Testis (tissue), 3 donors: Measurements from ENCODE around the gene CAMTA1. TPM values are rescaled to one million over a fixed set of nuclear protein-coding genes. Genes with fewer than 3 reads are reported as not detected.

Experiments used
- DNase-seq: peaks from one replicate; pipeline ENCODE4 v3.0.0-alpha.2; 2019
- H3K27ac ChIP-seq, 2 donors: fragments of 200-600 bp; sonication (generic); one replicate each; pipeline ENCODE4 v1.5.1; 2019
- H3K27me3 ChIP-seq: fragments of 200-600 bp; sonication (generic); one replicate; pipeline ENCODE4 v1.5.1; 2019
- H3K36me3 ChIP-seq: fragments of 200-600 bp; sonication (generic); one replicate; pipeline ENCODE4 v1.5.1; 2017; ENCODE audit warnings: low read depth; ENCODE audit errors: missing control alignments
- H3K4me1 ChIP-seq: fragments of 200-600 bp; sonication (generic); one replicate; pipeline ENCODE4 v1.5.1; 2019
- H3K4me3 ChIP-seq, 2 donors: fragments of 200-600 bp; sonication (generic); one replicate each; pipeline ENCODE4 v1.5.1; 2017 to 2019
- H3K9me3 ChIP-seq: fragments of 200-600 bp; sonication (generic); one replicate; pipeline ENCODE4 v1.5.1; 2017
- CTCF ChIP-seq, 3 experiments: fragments of 450-650 bp in 2 of 3; fragments of 200-600 bp in 1 of 3; sonication (generic) in 1 of 3; IDR thresholded peaks; one replicate each; pipeline ENCODE4 v1.5.1; 2016 to 2019; ENCODE audit warnings: antibody characterized with exemption in 3 of 3, mild to moderate bottlenecking in 2 of 3, moderate library complexity in 1 of 3
- POLR2A ChIP-seq: fragments of 450-650 bp; IDR thresholded peaks from one replicate; pipeline ENCODE4 v1.6.1; 2017; ENCODE audit warnings: antibody characterized with exemption, mild to moderate bottlenecking, moderate library complexity
- WGBS, 2 donors: methylation state at CpG; one replicate each; pipeline ENCODE4 v1.1.5; 2018; 5-methylcytosine and 5-hydroxymethylcytosine counted together
- intact Hi-C: fragments of 100-400 bp; cut with DNase I; formaldehyde crosslinking; loops from one replicate; pipeline ENCODE4 v1.15.1; 2023; ENCODE audit warnings: low total_unique reads
- polyA plus RNA-seq: library from polyadenylated mRNA; stranded (reverse); fragments of 350-450 nt; fragmentation: Illumina TruSeq; extraction: RNeasy Lipid Tissue Mini Kit (QIAGEN cat#74804); gene quantifications from one replicate; pipeline ENCODE4 v1.2.3, GENCODE V29; 2014; ENCODE audit warnings: low read depth, low replicate concordance; ENCODE audit not compliant: insufficient read depth
- total RNA-seq, 2 donors: library from RNA; depleted of rRNA; stranded (reverse); fragments of >200 nt; gene quantifications; one replicate each; pipeline ENCODE4 v1.2.3, GENCODE V29; 2016

The CAMTA1 gene
- total and polyA plus RNA-seq, 3 donors from 2014 or later, result 116 to 158 (median 119) TPM

GRCh38 chr1:6776895-6777294 is 8.4 kb upstream of the CAMTA1 start:
- H3K4me1 ChIP-seq, result no peaks in the 10 kb centered on the region
- intact Hi-C loops, result no loop called here
- H3K27ac ChIP-seq, result no peak overlapping the region
- TF ChIP-seq CTCF (IDR thresholded peaks at IDR 0.05) (no peak), POLR2A (no peak)
- WGBS, 2 donors, result 87 to 92% methylated on average over 7 of the region's 7 CpGs
- no peaks in the 10 kb centered on the region for H3K27me3 ChIP-seq
- H3K36me3 ChIP-seq, result no peaks in the 10 kb centered on the region
- no peaks in the 10 kb centered on the region for H3K9me3 ChIP-seq
- no peak for DNase-seq
- H3K4me3 ChIP-seq, result no peak overlapping the region

- intact Hi-C loops, result no loop called here
- TF ChIP-seq POLR2A (no peak), CTCF (IDR thresholded peaks at IDR 0.05) (no peak)
These were observed 7.4 kb upstream of the CAMTA1 start for GRCh38 chr1:6777813-6778212.

GRCh38 chr1:6779089-6779805 is 6.0 kb upstream of the CAMTA1 start:
- H3K27ac ChIP-seq, result no peak overlapping the region
- intact Hi-C loops, result no loop called here
- no peaks in the 10 kb centered on the region for H3K9me3 ChIP-seq
- DNase-seq, result no peak
- no peak overlapping the region for H3K4me3 ChIP-seq
- H3K4me1 ChIP-seq, result peaks cover 4% of the 10 kb centered on the region
- TF ChIP-seq CTCF (IDR thresholded peaks at IDR 0.05) (no peak), POLR2A (no peak)
- H3K27me3 ChIP-seq, result no peaks in the 10 kb centered on the region
- WGBS, 2 donors, result 83 to 85% methylated on average over 7 of the region's 7 CpGs
- no peaks in the 10 kb centered on the region for H3K36me3 ChIP-seq

More at GRCh38 chr1:6777813-6778212, 7.4 kb upstream of the CAMTA1 start:
- Histone ChIP-seq H3K27me3 (no peaks in the 10 kb centered on the region), H3K27ac (no peak overlapping the region), H3K4me1 (no peaks in the 10 kb centered on the region), H3K9me3 (no peaks in the 10 kb centered on the region), H3K36me3 (no peaks in the 10 kb centered on the region), H3K4me3 (no peak overlapping the region)
- no peak for DNase-seq
- 87 to 90% methylated on average over 7 of the region's 7 CpGs for WGBS, 2 donors

- no peak for DNase-seq
- WGBS, 2 donors, result 94% methylated on average over 6 of the region's 6 CpGs
- no peaks in the 10 kb centered on the region for H3K9me3 ChIP-seq
- peaks cover 14% of the 10 kb centered on the region for H3K4me1 ChIP-seq
- H3K27ac ChIP-seq, result no peak overlapping the region
- TF ChIP-seq CTCF (IDR thresholded peaks at IDR 0.05) (no peak), POLR2A (no peak)
- intact Hi-C loops, result no loop called here
- no peak overlapping the region for H3K4me3 ChIP-seq
- no peaks in the 10 kb centered on the region for H3K36me3 ChIP-seq
- no peaks in the 10 kb centered on the region for H3K27me3 ChIP-seq
These were observed 3.1 kb upstream of the CAMTA1 start for GRCh38 chr1:6782151-6782550.

- Histone ChIP-seq H3K9me3 (no peaks in the 10 kb centered on the region), H3K4me3 (peak overlapping the region in 1 of 2 donors; percentile 96), H3K27ac (peak overlapping the region in 1 of 2 donors; percentile 100), H3K36me3 (no peaks in the 10 kb centered on the region), H3K4me1 (peaks cover 15% of the 10 kb centered on the region), H3K27me3 (no peaks in the 10 kb centered on the region)
- no peak for TF ChIP-seq POLR2A
- TF ChIP-seq CTCF (IDR thresholded peaks at IDR 0.05), result no peak
- DNase-seq, result no peak
- WGBS, 2 donors, result 60 to 77% methylated on average over 4 of the region's 4 CpGs
- intact Hi-C loops, result no loop called here
These were observed 2.0 kb upstream of the CAMTA1 start for GRCh38 chr1:6783221-6783620.
